HG03108 (cell line): ENCODE results near the gene SEMA3E.

ENCODE experiments used
- ATAC-seq: cut with Tn5 transposase; IDR thresholded peaks from one replicate; pipeline ENCODE4 v1.9.1; 2021; ENCODE audit warnings: moderate library complexity; ENCODE audit not compliant: unreplicated experiment

SEMA3E gene

GRCh38 chr7:83366629-83367028, 282.3 kb downstream of the SEMA3E start:
- no peak for ATAC-seq

GRCh38 chr7:83365746-83366145, 283.2 kb downstream of the SEMA3E start:
- no peak for ATAC-seq

- ATAC-seq: no peak
Measured at GRCh38 chr7:83362871-83363550, 285.9 kb downstream of the SEMA3E start.

- ATAC-seq: no peak
Measured at GRCh38 chr7:83359108-83359507, 289.8 kb downstream of the SEMA3E start.

GRCh38 chr7:83355143-83355542, 293.8 kb downstream of the SEMA3E start:
- no peak for ATAC-seq

- no peak for ATAC-seq
Measured at GRCh38 chr7:83347945-83348444, 300.9 kb downstream of the SEMA3E start.

GRCh38 chr7:83339907-83340306, 309.0 kb downstream of the SEMA3E start:
- ATAC-seq: no peak

- no peak for ATAC-seq
Measured at GRCh38 chr7:83338277-83338950, 310.5 kb downstream of the SEMA3E start.

- ATAC-seq: no peak
Measured at GRCh38 chr7:83337050-83337449, 311.9 kb downstream of the SEMA3E start.

GRCh38 chr7:83326223-83326622, 322.7 kb downstream of the SEMA3E start:
- no peak for ATAC-seq

GRCh38 chr7:83325083-83325482, 323.9 kb downstream of the SEMA3E start:
- no peak for ATAC-seq

- no peak for ATAC-seq
Measured at GRCh38 chr7:83324596-83324995, 324.3 kb downstream of the SEMA3E start.

GRCh38 chr7:83321011-83321410, 327.9 kb downstream of the SEMA3E start:
- ATAC-seq: no peak

GRCh38 chr7:83313931-83314330, 335.0 kb downstream of the SEMA3E start:
- no peak for ATAC-seq
